PFSK-1 (cell line): Measurements from ENCODE around the gene MMRN1.

Experiments used
- POLR2AphosphoS5 ChIP-seq: IDR thresholded peaks from 2 replicates; pipeline ENCODE4 v1.6.1; 2012; ENCODE audit warnings: low read depth, mild to moderate bottlenecking, control low read depth, low read length, moderate library complexity
- REST ChIP-seq, 2 experiments: IDR thresholded peaks; 2 replicates each; pipeline versions ENCODE4 v1.6.1 to v1.8.0; 2011 to 2012; ENCODE audit warnings: low read depth in 2 of 2, low read length in 2 of 2, control low read depth in 1 of 2, inconsistent platforms in 1 of 2, mild to moderate bottlenecking in 1 of 2, moderate library complexity in 1 of 2; ENCODE audit not compliant: insufficient read depth in 1 of 2
- TAF1 ChIP-seq: IDR thresholded peaks from 2 replicates; pipeline ENCODE4 v1.6.1; 2012; ENCODE audit warnings: low read length, control low read depth, borderline replicate concordance; ENCODE audit not compliant: insufficient read depth

- TF ChIP-seq REST (IDR thresholded peaks at IDR 0.05; ENCODE audit: insufficient read depth in 1 of 2, low read depth in 2 of 2, low read length in 2 of 2) (no peak), TAF1 (no peak), POLR2AphosphoS5 (no peak)
Measured at GRCh38 chr4:89995814-89996213, 101.2 kb downstream of the MMRN1 start.
